OCI-LY7 (cell line): ENCODE data around the gene RBMS1. TPM values are rescaled to one million over a fixed set of nuclear protein-coding genes. Genes with fewer than 3 reads are reported as not detected.

Source experiments
- BruUV-seq: library from RNA; stranded (reverse); fragments of 400-500 nt; replicated peaks from 2 replicates; lab custom pipeline; 2021; lab: Mats Ljungman, UMichigan
- CTCF ChIA-PET: fragments of 300-600 bp; sonication (Branson Sonifier 250); formaldehyde crosslinking; loops from one replicate; lab custom pipeline; 2022; ENCODE audit warnings: antibody characterized with exemption; ENCODE audit not compliant: unreplicated experiment; lab: Charles Lee
- POLR2A ChIA-PET: fragments of 300-600 bp; sonication (Branson Sonifier 250); formaldehyde crosslinking; loops from one replicate; lab custom pipeline; 2022; ENCODE audit warnings: antibody characterized with exemption; lab: Charles Lee
- DNase-seq: peaks from one replicate; pipeline ENCODE4 v3.0.0-alpha.2; 2015; ENCODE audit warnings: low spot score
- H2AFZ ChIP-seq: fragments of 200-600 bp; sonication (generic), shearing (Covaris generic); 2 replicates; pipeline ENCODE4 v1.6.1; 2014; ENCODE audit warnings: mild to moderate bottlenecking, antibody characterized with exemption, low read length, moderate library complexity
- H3K27ac ChIP-seq: fragments of 200-600 bp; sonication (generic); 2 replicates; pipeline ENCODE4 v1.5.1; 2014; ENCODE audit warnings: mixed run types, low read depth, mild to moderate bottlenecking, moderate library complexity, low read length, inconsistent platforms; ENCODE audit not compliant: poor library complexity, severe bottlenecking
- H3K36me3 ChIP-seq: fragments of 200-600 bp; sonication (generic); 2 replicates; pipeline ENCODE4 v1.6.1; 2014; ENCODE audit warnings: mild to moderate bottlenecking, antibody characterized with exemption, low read length, moderate library complexity, mixed read lengths; ENCODE audit not compliant: insufficient read depth
- H3K4me1 ChIP-seq: fragments of 200-600 bp; sonication (generic); 2 replicates; pipeline ENCODE4 v1.5.1; 2014; ENCODE audit warnings: mild to moderate bottlenecking, low read length; ENCODE audit not compliant: insufficient read depth, poor library complexity, severe bottlenecking
- H3K4me2 ChIP-seq: fragments of 200-600 bp; sonication (generic); 2 replicates; pipeline ENCODE4 v1.6.1; 2014; ENCODE audit warnings: mild to moderate bottlenecking, low read length
- H3K4me3 ChIP-seq: fragments of 200-600 bp; sonication (generic); 2 replicates; pipeline ENCODE4 v1.5.1; 2014; ENCODE audit warnings: mild to moderate bottlenecking, low read depth, low read length; ENCODE audit not compliant: poor library complexity, severe bottlenecking
- H3K79me2 ChIP-seq: fragments of 200-600 bp; sonication (generic); 2 replicates; pipeline ENCODE4 v1.6.1; 2016; ENCODE audit warnings: low read depth, mild to moderate bottlenecking, low read length, moderate library complexity, mixed read lengths; ENCODE audit not compliant: insufficient read depth
- H3K9me2 ChIP-seq: fragments of 200-600 bp; sonication (generic); 2 replicates; pipeline ENCODE4 v1.6.1; 2016; ENCODE audit warnings: mild to moderate bottlenecking, low read length, mixed read lengths; ENCODE audit not compliant: insufficient read depth
- H3K9me3 ChIP-seq: fragments of 200-600 bp; sonication (generic); 2 replicates; pipeline ENCODE4 v1.6.1; 2014; ENCODE audit warnings: mild to moderate bottlenecking, mixed run types, low read length, mixed read lengths
- H4K20me1 ChIP-seq: fragments of 200-600 bp; sonication (generic); 2 replicates; pipeline ENCODE4 v1.6.1; 2014; ENCODE audit warnings: mild to moderate bottlenecking, antibody characterized with exemption, low read length, moderate library complexity, mixed read lengths; ENCODE audit not compliant: insufficient read depth
- EZH2phosphoT487 ChIP-seq: fragments of 200-600 bp; sonication (generic); IDR thresholded peaks from 2 replicates; pipeline ENCODE4 v1.6.1; 2018; ENCODE audit warnings: low read depth, borderline replicate concordance, mild to moderate bottlenecking, mixed run types, antibody characterized with exemption, low read length, moderate library complexity, mixed read lengths
- intact Hi-C: fragments of 100-400 bp; cut with micrococcal nuclease; formaldehyde crosslinking; loops from one replicate; pipeline ENCODE4 v1.10.0; 2022; ENCODE audit not compliant: unreplicated experiment
- total RNA-seq, 2 experiments: library from RNA; depleted of rRNA in 1 of 2; stranded (reverse); fragments of >200 nt in 1 of 2; shearing (Covaris generic) in 1 of 2; gene quantifications; 2 replicates each; pipeline ENCODE4 v1.2.3, GENCODE V29; 2014 to 2022
- TF ChIP-seq, protein P1 (sequence below): fragments of 200-600 bp; sonication (generic); conservative IDR thresholded peaks from 2 replicates; pipeline ENCODE4 v1.5.1; 2014; ENCODE audit warnings: mild to moderate bottlenecking, antibody characterized with exemption, low read length, moderate library complexity, mixed read lengths

RBMS1 gene
- total RNA-seq, 2 experiments from 2014 or later, result 29.5 to 35.7 TPM

DNA sequence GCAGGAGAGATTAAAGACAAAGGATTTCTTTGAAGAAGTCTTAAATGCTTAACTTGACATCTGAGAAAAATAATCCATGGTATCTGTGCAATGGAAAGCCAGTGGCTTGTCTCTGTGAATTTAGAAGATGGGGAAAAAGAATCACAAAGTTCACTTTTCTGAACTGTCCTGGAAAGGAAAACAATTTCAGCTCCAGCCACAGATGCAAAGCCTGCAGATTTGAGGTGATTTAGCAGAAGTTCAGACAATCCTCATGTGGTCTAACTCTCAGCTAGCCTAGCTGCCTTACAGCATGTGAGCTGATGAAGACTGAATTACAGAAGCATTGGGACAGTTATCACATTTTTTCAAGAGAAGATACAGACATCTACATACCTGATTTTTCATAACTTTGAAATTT is 166.8 kb downstream of the RBMS1 start:
- POLR2A ChIA-PET, result interaction anchor here (1.5 kb wide), 1 partner anchor 8 kb away, joined by 4 read pairs; no protein-coding TSS in a partner anchor
- H3K4me2 ChIP-seq, result no peak overlapping the region
- no peak overlapping the region for H3K27ac ChIP-seq
- intact Hi-C loops, result loop anchor here (5.0 to 10.0 kb wide), 2 partner anchors 378 to 646 kb away; no protein-coding TSS in a partner anchor
- CTCF ChIA-PET, result no interaction called here
- H4K20me1 ChIP-seq, result peaks cover 9% of the 10 kb centered on the region; the same call in 1 of the 2 replicates
- no peaks in the 10 kb centered on the region for H3K79me2 ChIP-seq
- no peak for DNase-seq
- H3K36me3 ChIP-seq, result no peaks in the 10 kb centered on the region
- no peak overlapping the region for H3K4me3 ChIP-seq
- BruUV-seq, result no TSS peak
- H3K9me2 ChIP-seq, result no peaks in the 10 kb centered on the region
- H3K4me1 ChIP-seq, result peaks cover 6% of the 10 kb centered on the region
- no peak for TF ChIP-seq EZH2phosphoT487
- TF ChIP-seq, protein P1, sequence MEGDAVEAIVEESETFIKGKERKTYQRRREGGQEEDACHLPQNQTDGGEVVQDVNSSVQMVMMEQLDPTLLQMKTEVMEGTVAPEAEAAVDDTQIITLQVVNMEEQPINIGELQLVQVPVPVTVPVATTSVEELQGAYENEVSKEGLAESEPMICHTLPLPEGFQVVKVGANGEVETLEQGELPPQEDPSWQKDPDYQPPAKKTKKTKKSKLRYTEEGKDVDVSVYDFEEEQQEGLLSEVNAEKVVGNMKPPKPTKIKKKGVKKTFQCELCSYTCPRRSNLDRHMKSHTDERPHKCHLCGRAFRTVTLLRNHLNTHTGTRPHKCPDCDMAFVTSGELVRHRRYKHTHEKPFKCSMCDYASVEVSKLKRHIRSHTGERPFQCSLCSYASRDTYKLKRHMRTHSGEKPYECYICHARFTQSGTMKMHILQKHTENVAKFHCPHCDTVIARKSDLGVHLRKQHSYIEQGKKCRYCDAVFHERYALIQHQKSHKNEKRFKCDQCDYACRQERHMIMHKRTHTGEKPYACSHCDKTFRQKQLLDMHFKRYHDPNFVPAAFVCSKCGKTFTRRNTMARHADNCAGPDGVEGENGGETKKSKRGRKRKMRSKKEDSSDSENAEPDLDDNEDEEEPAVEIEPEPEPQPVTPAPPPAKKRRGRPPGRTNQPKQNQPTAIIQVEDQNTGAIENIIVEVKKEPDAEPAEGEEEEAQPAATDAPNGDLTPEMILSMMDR, result no peak
- no peaks in the 10 kb centered on the region for H3K9me3 ChIP-seq
- H2AFZ ChIP-seq, result no peak overlapping the region

DNA sequence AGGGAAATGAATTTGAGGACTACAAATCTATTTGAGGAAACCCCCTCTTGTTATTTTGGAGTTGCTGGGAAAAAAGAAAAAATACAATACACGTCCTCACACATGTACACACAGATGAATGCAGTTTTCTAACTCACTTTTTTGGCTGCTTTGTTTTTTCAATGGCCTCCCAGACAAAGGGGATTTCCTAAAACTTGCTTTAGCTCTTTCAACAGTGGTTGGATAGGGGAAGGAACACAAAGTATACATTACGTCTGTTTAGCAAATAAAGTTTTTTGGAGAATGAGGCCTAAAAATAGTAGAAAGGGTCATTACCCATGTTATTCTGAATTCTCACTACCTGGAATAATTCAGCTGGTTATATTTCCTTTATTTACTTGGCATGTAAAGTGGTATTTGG is 168.2 kb downstream of the RBMS1 start:
- Histone ChIP-seq H3K9me3 (no peaks in the 10 kb centered on the region), H3K4me2 (no peak overlapping the region), H3K36me3 (no peaks in the 10 kb centered on the region), H3K9me2 (no peaks in the 10 kb centered on the region), H3K4me3 (no peak overlapping the region), H3K79me2 (no peaks in the 10 kb centered on the region), H3K4me1 (peaks cover 6% of the 10 kb centered on the region), H4K20me1 (peaks cover 9% of the 10 kb centered on the region; the same call in 1 of the 2 replicates), H2AFZ (no peak overlapping the region), H3K27ac (no peak overlapping the region)
- intact Hi-C loops, result loop anchor here (5.0 to 10.0 kb wide), 2 partner anchors 379 to 647 kb away; no protein-coding TSS in a partner anchor
- BruUV-seq, result no TSS peak
- CTCF ChIA-PET, result no interaction called here
- no peak for DNase-seq
- TF ChIP-seq EZH2phosphoT487, result no peak
- TF ChIP-seq, protein P1, result no peak
- POLR2A ChIA-PET, result interaction anchor here (0.5 to 1.5 kb wide), 5 partner anchors 9 to 643 kb away, joined by 3 to 4 read pairs (median 3); no protein-coding TSS in a partner anchor

DNA sequence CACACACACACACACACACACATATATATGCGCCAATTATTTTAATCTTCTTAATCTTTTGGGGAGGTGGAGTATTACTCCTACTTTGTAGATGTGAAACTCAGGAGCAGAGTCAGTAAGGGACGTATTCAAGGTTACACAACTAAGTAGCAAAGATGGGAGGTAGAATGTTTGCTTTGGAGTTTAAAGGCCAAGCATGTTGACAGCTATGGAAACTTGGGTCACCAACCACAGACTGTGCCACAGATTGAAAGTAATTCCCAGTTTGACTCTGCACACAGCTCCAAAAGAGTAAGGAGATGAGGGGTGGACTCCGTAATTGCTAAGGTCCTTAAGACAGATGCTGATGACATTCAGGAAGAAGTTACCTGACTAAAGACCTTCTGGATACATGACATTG is 168.7 kb downstream of the RBMS1 start:
- Histone ChIP-seq H3K9me3 (no peaks in the 10 kb centered on the region), H4K20me1 (peaks cover 9% of the 10 kb centered on the region; the same call in 1 of the 2 replicates), H3K9me2 (no peaks in the 10 kb centered on the region), H2AFZ (no peak overlapping the region), H3K79me2 (no peaks in the 10 kb centered on the region), H3K4me3 (no peak overlapping the region), H3K4me2 (no peak overlapping the region), H3K36me3 (no peaks in the 10 kb centered on the region), H3K27ac (no peak overlapping the region), H3K4me1 (peaks cover 6% of the 10 kb centered on the region)
- intact Hi-C loops, result loop anchor here (5.0 to 10.0 kb wide), 5 partner anchors 107 to 667 kb away; no protein-coding TSS in a partner anchor
- BruUV-seq, result no TSS peak
- DNase-seq, result no peak
- ChIA-PET POLR2A (interaction anchor here (0.5 to 1.3 kb wide), 4 partner anchors 17 to 643 kb away, joined by 3 to 4 read pairs (median 3); no protein-coding TSS in a partner anchor), CTCF (no interaction called here)
- TF ChIP-seq, protein P1, result no peak
- no peak for TF ChIP-seq EZH2phosphoT487
